Gastroesophageal sphincter (tissue), 2 donors: ENCODE results near the gene YTHDF1.

Source experiments
- EP300 ChIP-seq: sonication (generic); formaldehyde crosslinking; IDR thresholded peaks from one replicate; pipeline ENCODE4 v1.6.1; 2017; ENCODE audit warnings: antibody characterized with exemption, mild to moderate bottlenecking
- POLR2A ChIP-seq, 2 donors: fragments of 450-650 bp; IDR thresholded peaks; one replicate each; pipeline ENCODE4 v1.6.1; 2017; ENCODE audit warnings: antibody characterized with exemption in 2 of 2, mild to moderate bottlenecking in 2 of 2, moderate library complexity in 1 of 2

DNA sequence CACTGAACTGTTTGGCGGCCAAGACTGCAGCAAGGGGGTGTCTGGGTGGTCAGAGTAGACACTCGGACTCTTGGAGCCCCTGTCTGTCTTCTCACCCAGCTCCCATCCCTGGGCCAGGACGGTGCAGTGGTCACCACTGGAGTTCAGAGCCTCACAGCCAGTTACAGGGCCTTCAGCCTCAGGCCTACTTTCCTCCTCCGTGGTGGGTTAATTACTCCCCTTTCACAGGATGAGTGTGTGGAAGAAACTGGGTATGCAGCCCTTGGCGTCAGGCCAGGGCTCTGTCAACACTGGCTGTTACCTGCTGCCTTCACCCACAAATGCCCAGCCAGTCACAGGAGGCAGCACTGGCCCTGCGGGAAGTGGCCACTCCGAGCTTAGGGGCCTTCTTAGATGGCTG is 1.8 kb upstream of the YTHDF1 start:
- TF ChIP-seq POLR2A (IDR thresholded peaks at IDR 0.05) (no peak), EP300 (no peak)
